ENCODE results near the gene BAIAP2. TPM values are rescaled to one million over a fixed set of nuclear protein-coding genes. Genes with fewer than 3 reads are reported as not detected.

Gene BAIAP2
- total RNA-seq, 1 donor from 2014 or later = 48.7 TPM

DNA sequence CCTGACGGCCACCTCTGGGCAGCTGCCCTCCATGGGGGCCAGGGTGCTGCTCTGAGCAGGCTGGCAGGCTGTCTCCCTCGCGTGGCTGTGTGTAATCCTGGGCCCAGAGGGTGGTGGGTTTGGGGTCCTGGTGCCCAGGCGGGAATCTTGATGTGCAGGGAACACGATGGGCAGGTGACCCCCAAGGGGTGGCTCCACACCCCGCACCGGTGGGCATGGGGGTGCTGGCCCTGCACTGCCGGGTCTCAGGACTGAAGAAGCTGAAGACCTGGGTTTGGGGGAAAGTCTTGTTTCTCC is 34.7 kb upstream of the BAIAP2 start:
- peaks cover 9% of the 10 kb centered on the region for H3K27me3 ChIP-seq (ENCODE audit: control insufficient read depth, insufficient read depth, low read length)
- DNase-seq (ENCODE audit: low read depth) = no peak
- FAIRE-seq = no peak
- no peak overlapping the region for H3K4me3 ChIP-seq (ENCODE audit: low read depth, low read length)
- TF ChIP-seq, protein P1, sequence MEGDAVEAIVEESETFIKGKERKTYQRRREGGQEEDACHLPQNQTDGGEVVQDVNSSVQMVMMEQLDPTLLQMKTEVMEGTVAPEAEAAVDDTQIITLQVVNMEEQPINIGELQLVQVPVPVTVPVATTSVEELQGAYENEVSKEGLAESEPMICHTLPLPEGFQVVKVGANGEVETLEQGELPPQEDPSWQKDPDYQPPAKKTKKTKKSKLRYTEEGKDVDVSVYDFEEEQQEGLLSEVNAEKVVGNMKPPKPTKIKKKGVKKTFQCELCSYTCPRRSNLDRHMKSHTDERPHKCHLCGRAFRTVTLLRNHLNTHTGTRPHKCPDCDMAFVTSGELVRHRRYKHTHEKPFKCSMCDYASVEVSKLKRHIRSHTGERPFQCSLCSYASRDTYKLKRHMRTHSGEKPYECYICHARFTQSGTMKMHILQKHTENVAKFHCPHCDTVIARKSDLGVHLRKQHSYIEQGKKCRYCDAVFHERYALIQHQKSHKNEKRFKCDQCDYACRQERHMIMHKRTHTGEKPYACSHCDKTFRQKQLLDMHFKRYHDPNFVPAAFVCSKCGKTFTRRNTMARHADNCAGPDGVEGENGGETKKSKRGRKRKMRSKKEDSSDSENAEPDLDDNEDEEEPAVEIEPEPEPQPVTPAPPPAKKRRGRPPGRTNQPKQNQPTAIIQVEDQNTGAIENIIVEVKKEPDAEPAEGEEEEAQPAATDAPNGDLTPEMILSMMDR (IDR thresholded peaks at IDR 0.05; ENCODE audit: insufficient read depth, low read length, severe bottlenecking) = no peak
- H3K36me3 ChIP-seq (ENCODE audit: control insufficient read depth, insufficient read depth, low read length) = peaks cover 19% of the 10 kb centered on the region

DNA sequence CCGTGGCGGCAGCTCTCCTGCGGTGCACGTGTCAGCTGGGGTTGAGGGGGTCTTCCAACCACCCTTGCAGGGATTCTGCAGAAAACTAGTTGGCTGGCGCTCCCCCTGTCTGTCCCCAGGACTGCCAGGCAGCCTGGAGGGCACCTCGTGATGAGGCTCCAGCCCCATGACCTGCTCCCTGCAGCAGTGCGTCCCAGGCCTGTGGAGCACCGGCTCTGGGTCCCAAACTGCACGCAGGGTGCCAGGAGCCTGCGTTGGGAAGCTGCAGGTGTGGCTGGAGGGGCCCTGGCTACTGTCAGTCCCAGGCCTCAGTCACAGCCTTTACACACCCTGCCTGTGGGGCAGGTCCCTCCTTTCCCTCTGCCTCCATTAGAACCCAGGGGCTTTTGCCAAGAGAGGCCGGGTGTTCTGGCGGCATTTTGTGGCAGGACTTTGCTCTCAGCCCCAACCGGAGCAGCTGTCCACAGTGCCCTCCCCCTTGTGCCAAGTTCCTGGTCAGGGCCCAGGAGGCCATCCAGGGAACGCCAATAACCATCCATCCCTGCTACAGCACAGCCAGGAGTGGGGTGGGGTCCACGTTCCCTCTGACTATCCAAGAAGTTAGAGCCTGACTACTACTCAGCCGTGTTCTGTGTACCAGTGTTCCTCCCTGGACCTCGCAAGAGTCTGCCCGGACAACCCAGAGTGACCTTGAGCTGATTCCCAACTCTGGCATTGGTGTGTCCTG is 34.2 kb upstream of the BAIAP2 start:
- FAIRE-seq = no peak
- Histone ChIP-seq H3K36me3 (ENCODE audit: control insufficient read depth, insufficient read depth, low read length) (peaks cover 14% of the 10 kb centered on the region), H3K4me3 (ENCODE audit: low read depth, low read length) (no peak overlapping the region), H3K27me3 (ENCODE audit: control insufficient read depth, insufficient read depth, low read length) (peaks cover 9% of the 10 kb centered on the region)
- DNase-seq (ENCODE audit: low read depth) = no peak
- TF ChIP-seq, protein P1 (IDR thresholded peaks at IDR 0.05; ENCODE audit: insufficient read depth, low read length, severe bottlenecking) = no peak

DNA sequence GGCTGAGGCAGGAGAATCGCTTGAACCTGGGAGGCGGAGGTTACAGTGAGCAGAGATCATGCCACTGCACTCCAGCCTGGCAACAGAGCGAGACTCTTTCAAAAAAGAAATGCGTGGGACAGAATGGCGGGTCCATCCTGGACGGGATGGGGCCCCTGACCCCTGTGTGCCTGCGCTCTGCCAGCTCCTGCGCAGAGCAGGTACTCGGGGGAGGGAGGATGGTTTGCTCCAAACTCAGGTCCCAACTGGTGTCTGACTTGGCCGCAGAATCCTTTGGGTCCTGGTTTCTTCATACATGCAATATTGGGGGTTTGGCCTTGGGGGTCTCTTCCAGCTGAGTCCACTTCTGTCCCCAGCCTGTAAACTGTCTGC is 33.0 kb upstream of the BAIAP2 start:
- DNase-seq (ENCODE audit: low read depth) (no peak), FAIRE-seq (no peak)
- Histone ChIP-seq H3K27me3 (ENCODE audit: control insufficient read depth, insufficient read depth, low read length) (peaks cover 9% of the 10 kb centered on the region), H3K4me3 (ENCODE audit: low read depth, low read length) (no peak overlapping the region), H3K36me3 (ENCODE audit: control insufficient read depth, insufficient read depth, low read length) (peaks cover 8% of the 10 kb centered on the region)
- TF ChIP-seq, protein P1 (IDR thresholded peaks at IDR 0.05; ENCODE audit: insufficient read depth, low read length, severe bottlenecking) = no peak

DNA sequence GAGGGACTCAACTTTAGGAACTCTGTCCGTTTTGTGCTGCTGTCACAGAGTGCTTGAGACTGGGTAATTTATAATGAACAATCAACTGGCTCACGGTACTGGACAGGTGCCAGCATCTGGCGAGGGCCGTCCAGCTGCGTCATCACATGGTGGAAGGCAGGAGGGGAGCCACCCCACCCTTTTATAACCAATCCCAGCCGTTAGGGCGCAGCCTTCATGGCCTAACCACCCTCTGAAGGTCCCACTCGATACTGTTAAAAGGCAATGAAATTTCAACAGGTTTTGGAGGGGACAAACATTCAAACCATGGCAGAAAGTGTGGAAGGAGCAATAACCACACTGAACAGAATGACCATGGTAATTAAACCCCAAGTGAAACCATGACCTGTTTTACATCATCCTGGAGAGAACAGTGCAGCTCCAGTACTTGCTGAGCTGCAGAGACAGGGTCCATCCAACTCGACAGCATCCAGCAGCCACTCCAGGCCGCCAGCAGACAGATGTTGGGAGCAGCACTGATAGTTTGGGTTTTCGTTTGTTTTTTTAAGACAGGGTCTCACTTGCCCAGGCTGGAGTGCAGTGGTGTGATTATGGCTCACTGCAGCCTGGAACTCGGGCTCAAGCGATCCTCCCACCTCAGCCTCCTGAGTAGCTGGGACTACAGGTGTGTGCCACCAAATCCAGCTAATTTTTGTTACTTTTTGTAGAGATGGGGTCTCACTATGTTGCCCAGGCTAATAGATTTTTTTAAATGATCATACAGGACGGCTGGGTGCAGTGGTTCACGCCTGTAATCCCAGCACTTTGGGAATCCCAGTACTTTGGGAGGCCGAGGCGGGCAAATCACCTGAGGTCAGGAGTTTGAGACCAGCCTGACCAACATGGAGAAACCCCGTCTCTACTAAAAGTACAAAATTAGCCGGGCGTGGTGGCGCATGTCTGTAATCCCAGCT is 32.3 kb upstream of the BAIAP2 start:
- FAIRE-seq (no peak), DNase-seq (ENCODE audit: low read depth) (peak; percentile 62)
- TF ChIP-seq, protein P1 (IDR thresholded peaks at IDR 0.05; ENCODE audit: insufficient read depth, low read length, severe bottlenecking) = no peak
- H3K36me3 ChIP-seq (ENCODE audit: control insufficient read depth, insufficient read depth, low read length) = peaks cover 6% of the 10 kb centered on the region
- peaks cover 9% of the 10 kb centered on the region for H3K27me3 ChIP-seq (ENCODE audit: control insufficient read depth, insufficient read depth, low read length)
- no peak overlapping the region for H3K4me3 ChIP-seq (ENCODE audit: low read depth, low read length)

DNA sequence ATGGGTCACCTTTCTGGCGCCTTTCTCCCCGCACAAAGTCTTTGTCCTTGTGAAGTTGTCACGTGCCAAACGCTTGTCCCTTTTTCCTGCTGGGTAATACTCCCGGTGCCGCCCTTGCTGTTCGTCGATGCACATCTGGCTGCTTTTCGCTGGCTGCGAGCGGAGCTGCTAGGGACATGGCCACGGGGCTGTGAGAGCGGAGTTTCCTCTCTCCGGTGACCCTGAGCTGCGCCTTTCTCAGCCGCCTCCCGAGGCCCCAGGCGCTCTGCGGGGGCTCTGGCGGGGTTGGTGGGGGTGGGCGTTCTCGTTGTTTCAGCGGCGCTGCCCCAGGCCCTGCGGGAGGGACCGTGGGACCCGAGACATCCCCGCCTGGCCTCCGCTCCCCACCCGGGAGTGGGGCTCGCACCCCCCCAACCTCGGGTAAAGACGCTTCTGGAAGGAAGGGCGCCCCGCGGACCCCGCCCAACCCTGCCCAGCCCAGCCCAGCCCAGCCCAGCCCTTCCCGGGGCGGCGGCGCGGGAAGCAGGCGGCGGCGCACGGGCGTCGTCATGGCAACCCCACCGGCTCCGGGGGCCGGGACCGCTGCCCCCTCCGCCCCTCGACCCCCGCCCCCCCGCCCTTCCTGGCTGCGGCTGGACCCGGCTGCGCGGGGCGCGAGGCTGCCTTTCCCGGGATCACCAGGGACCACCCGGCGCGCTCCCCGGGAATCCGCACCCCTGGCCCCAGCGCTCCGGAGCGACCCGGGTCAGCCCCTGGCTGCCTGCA is 31.1 kb upstream of the BAIAP2 start:
- H3K36me3 ChIP-seq (ENCODE audit: control insufficient read depth, insufficient read depth, low read length) = peaks cover 4% of the 10 kb centered on the region
- no peak overlapping the region for H3K4me3 ChIP-seq (ENCODE audit: low read depth, low read length)
- no peak for DNase-seq (ENCODE audit: low read depth)
- FAIRE-seq = no peak
- TF ChIP-seq, protein P1 (IDR thresholded peaks at IDR 0.05; ENCODE audit: insufficient read depth, low read length, severe bottlenecking) = no peak
- peaks cover 9% of the 10 kb centered on the region for H3K27me3 ChIP-seq (ENCODE audit: control insufficient read depth, insufficient read depth, low read length)

Measured in bronchial epithelial cell (primary cell).